BLaER1 treated with 17β-estradiol and CSF1 and Interleukin-3, amounts not matched to agents 10 nM and 100 nM (cell line): ENCODE results near the gene LTB4R.

ENCODE experiments used
- H3K27ac ChIP-seq, 11 experiments: shearing (Covaris generic); formaldehyde crosslinking; 2 replicates each; pipeline ENCODE4 v1.8.1; 2022
- H3K27me3 ChIP-seq, 11 experiments: shearing (Covaris generic); formaldehyde crosslinking; 2 replicates each; pipeline ENCODE4 v1.8.1; 2022
- H3K36me3 ChIP-seq, 11 experiments: shearing (Covaris generic); formaldehyde crosslinking; 2 replicates each; pipeline ENCODE4 v1.8.1; 2022
- H3K4me1 ChIP-seq, 10 experiments: shearing (Covaris generic); formaldehyde crosslinking; 2 replicates each; pipeline ENCODE4 v1.8.1; 2022
- H3K4me2 ChIP-seq, 11 experiments: shearing (Covaris generic); formaldehyde crosslinking; 2 replicates each; pipeline ENCODE4 v1.8.1; 2022
- H3K4me3 ChIP-seq, 10 experiments: shearing (Covaris generic); formaldehyde crosslinking; 2 replicates each; pipeline ENCODE4 v1.8.1; 2022
- H3K9ac ChIP-seq, 11 experiments: shearing (Covaris generic); formaldehyde crosslinking; 2 replicates each; pipeline ENCODE4 v1.8.1; 2022
- H3K9me3 ChIP-seq, 11 experiments: shearing (Covaris generic); formaldehyde crosslinking; replicated peaks in 1 of 11; 2 replicates each; pipeline ENCODE4 v1.8.1; 2022
- H4K20me1 ChIP-seq, 11 experiments: shearing (Covaris generic); formaldehyde crosslinking; 2 replicates each; pipeline ENCODE4 v1.8.1; 2022
- Cebpa-rat ChIP-seq, 11 experiments: shearing (Covaris generic); IDR thresholded peaks; 2 replicates each; pipeline ENCODE4 v1.8.1; 2022

LTB4R gene, protein sequence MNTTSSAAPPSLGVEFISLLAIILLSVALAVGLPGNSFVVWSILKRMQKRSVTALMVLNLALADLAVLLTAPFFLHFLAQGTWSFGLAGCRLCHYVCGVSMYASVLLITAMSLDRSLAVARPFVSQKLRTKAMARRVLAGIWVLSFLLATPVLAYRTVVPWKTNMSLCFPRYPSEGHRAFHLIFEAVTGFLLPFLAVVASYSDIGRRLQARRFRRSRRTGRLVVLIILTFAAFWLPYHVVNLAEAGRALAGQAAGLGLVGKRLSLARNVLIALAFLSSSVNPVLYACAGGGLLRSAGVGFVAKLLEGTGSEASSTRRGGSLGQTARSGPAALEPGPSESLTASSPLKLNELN

DNA sequence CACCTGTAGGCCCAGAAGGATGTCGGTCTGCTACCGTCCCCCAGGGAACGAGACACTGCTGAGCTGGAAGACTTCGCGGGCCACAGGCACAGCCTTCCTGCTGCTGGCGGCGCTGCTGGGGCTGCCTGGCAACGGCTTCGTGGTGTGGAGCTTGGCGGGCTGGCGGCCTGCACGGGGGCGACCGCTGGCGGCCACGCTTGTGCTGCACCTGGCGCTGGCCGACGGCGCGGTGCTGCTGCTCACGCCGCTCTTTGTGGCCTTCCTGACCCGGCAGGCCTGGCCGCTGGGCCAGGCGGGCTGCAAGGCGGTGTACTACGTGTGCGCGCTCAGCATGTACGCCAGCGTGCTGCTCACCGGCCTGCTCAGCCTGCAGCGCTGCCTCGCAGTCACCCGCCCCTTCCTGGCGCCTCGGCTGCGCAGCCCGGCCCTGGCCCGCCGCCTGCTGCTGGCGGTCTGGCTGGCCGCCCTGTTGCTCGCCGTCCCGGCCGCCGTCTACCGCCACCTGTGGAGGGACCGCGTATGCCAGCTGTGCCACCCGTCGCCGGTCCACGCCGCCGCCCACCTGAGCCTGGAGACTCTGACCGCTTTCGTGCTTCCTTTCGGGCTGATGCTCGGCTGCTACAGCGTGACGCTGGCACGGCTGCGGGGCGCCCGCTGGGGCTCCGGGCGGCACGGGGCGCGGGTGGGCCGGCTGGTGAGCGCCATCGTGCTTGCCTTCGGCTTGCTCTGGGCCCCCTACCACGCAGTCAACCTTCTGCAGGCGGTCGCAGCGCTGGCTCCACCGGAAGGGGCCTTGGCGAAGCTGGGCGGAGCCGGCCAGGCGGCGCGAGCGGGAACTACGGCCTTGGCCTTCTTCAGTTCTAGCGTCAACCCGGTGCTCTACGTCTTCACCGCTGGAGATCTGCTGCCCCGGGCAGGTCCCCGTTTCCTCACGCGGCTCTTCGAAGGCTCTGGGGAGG lies at the start of gene LTB4R:
TSS of gene LTB4R (plus strand) at position 857 of the 959 bp plus-strand sequence. CDS start 4,150 bp downstream, outside the sequence.
- Histone ChIP-seq H3K4me1 (peaks cover 74 to 89% (median 83%) of the 10 kb centered on the region in 10 experiments), H3K9me3 (no peaks in the 10 kb centered on the region), H3K27ac (peak within 1 kb of the TSS; percentile 81 to 96 (median 92)), H3K4me2 (peak within 1 kb of the TSS; percentile 85 to 100 (median 97)), H4K20me1 (peaks cover 0 to 41% (median 19%) of the 10 kb centered on the region in 11 experiments; a peak in 13 of 22 replicates), H3K27me3 (no peaks in the 10 kb centered on the region), H3K4me3 (peak within 1 kb of the TSS; percentile 56 to 80 (median 66)), H3K36me3 (peaks cover 23 to 62% (median 46%) of the 10 kb centered on the region in 11 experiments), H3K9ac (peak within 1 kb of the TSS; percentile 79 to 91 (median 88))
- TF ChIP-seq Cebpa-rat (IDR thresholded peaks at IDR 0.05): no peak

DNA sequence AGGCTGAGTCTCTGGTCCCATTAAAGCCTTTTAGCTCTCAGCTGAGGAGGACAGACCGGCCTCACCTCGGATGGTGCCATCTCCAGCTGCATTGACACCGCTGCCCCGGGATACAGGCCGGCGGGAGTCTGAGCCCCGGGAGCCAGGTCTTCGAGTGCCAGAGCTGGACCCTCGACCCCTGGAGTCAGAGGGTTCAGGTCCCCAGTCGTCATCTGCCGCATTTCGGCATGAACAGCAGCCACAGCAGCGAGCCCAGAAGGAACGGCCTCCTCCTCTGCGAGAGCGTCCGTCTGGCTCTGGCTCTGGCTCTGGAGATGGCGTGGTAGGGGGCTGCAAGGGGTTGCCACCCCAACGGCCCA lies 49.4 kb upstream of the LTB4R start:
- H3K4me2 ChIP-seq: no peak overlapping the region
- H3K27me3 ChIP-seq: no peaks in the 10 kb centered on the region
- H4K20me1 ChIP-seq: peaks cover 0 to 13% (median 0%) of the 10 kb centered on the region in 11 experiments; a peak in 2 of 22 replicates
- H3K4me1 ChIP-seq: peaks cover 0 to 8% (median 5%) of the 10 kb centered on the region in 10 experiments; a peak in 12 of 20 replicates
- H3K36me3 ChIP-seq: peaks cover 6 to 80% (median 19%) of the 10 kb centered on the region in 11 experiments; a peak in 16 of 22 replicates
- no peaks in the 10 kb centered on the region for H3K9me3 ChIP-seq
- H3K27ac ChIP-seq: no peak overlapping the region
- no peak for TF ChIP-seq Cebpa-rat (IDR thresholded peaks at IDR 0.05)
- H3K4me3 ChIP-seq: no peak overlapping the region
- H3K9ac ChIP-seq: 0 out of 22 replicates have a peak overlapping the region, but pooled peaks of 1 of the 11 experiments have one; percentile 4

DNA sequence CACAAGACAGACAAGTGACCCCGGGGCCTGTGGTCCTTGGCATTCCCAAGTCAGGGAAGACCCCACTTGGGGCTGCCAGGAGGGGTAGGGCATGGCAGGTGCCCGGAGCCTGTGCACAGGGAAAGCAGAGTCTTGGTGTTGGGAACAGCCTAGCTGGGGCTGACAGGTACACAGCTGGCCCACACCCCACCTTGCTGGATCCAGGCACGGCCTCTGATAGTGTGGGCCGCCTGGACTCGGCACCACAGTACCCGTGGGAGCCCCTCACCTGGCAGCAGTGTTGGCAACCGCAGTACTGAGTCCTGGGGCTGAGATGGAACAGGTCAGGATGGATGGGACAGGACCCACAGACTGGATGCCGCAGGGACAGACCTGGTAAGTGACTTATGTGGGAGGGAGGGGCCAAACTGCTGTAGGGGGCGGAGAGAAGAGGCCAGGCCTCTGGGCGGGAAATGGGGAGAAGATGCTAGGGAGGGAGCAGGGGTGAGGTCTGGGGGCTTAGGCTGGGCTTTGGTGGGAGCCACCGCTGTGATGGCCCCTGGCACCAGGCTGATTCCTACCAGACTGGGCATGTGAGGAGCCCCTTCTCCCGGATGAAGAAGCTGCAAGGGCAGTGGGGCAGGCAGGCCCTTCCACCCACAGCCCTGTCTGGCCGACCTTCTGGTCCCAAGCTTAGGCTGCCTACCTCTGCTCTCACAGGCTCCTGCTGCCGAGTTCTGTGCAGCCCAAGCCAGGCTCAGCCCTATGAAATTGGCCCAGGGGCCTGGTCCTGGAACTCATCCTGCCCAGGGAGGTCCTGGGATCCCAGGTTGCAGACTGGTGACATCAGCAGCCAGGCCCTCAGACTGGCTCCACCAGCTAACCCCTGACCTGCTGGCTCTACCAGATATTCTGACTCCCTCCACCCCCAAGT lies 48.2 kb upstream of the LTB4R start, which contains the start of gene TGM1:
TSS of gene TGM1 (minus strand) at position 357 of the 913 bp plus-strand sequence. CDS start 825 bp downstream, outside the sequence.
- 0 out of 22 replicates have a peak within 1 kb of the TSS, but pooled peaks of 2 of the 11 experiments have one; percentile 4 to 9 for H3K9ac ChIP-seq
- H3K36me3 ChIP-seq: peaks cover 12 to 90% (median 26%) of the 10 kb centered on the region in 11 experiments; a peak in 18 of 22 replicates
- peaks cover 0 to 13% (median 0%) of the 10 kb centered on the region in 11 experiments; a peak in 2 of 22 replicates for H4K20me1 ChIP-seq
- H3K4me2 ChIP-seq: no peak within 1 kb of the TSS
- H3K4me1 ChIP-seq: peaks cover 0 to 14% (median 9%) of the 10 kb centered on the region in 10 experiments; a peak in 12 of 20 replicates
- no peak for TF ChIP-seq Cebpa-rat (IDR thresholded peaks at IDR 0.05)
- no peak within 1 kb of the TSS for H3K4me3 ChIP-seq
- no peaks in the 10 kb centered on the region for H3K9me3 ChIP-seq
- no peaks in the 10 kb centered on the region for H3K27me3 ChIP-seq
- H3K27ac ChIP-seq: no peak within 1 kb of the TSS

DNA sequence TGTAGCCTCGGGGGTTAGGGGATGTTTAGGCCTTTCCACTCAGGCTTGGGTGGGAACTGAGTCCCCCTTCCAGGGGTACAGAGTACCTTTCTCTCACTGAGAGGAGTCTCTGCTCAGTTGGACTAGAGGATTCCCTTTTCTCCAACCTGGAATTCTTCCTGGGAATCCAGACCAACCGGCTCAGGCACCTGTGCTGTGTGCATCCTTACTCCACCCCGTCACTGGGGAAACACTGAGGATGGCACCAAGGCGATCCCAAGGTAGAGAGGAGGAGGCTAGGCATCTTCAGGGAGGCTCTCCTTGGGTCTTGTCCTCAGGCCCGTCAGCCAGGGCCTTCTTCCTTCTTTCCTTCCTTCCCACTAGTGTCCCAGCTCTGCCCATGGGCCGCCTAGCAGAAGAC lies 47.5 kb upstream of the LTB4R start:
- no peak overlapping the region for H3K4me2 ChIP-seq
- H4K20me1 ChIP-seq: peaks cover 0 to 13% (median 0%) of the 10 kb centered on the region in 11 experiments; a peak in 2 of 22 replicates
- H3K4me3 ChIP-seq: no peak overlapping the region
- H3K4me1 ChIP-seq: peaks cover 0 to 14% (median 9%) of the 10 kb centered on the region in 10 experiments; a peak in 13 of 20 replicates
- 0 out of 22 replicates have a peak overlapping the region, but pooled peaks of 1 of the 11 experiments have one; percentile 9 for H3K9ac ChIP-seq
- TF ChIP-seq Cebpa-rat (IDR thresholded peaks at IDR 0.05): no peak
- H3K27me3 ChIP-seq: no peaks in the 10 kb centered on the region
- peaks cover 12 to 92% (median 27%) of the 10 kb centered on the region in 11 experiments; a peak in 20 of 22 replicates for H3K36me3 ChIP-seq
- H3K27ac ChIP-seq: no peak overlapping the region
- H3K9me3 ChIP-seq: no peaks in the 10 kb centered on the region

DNA sequence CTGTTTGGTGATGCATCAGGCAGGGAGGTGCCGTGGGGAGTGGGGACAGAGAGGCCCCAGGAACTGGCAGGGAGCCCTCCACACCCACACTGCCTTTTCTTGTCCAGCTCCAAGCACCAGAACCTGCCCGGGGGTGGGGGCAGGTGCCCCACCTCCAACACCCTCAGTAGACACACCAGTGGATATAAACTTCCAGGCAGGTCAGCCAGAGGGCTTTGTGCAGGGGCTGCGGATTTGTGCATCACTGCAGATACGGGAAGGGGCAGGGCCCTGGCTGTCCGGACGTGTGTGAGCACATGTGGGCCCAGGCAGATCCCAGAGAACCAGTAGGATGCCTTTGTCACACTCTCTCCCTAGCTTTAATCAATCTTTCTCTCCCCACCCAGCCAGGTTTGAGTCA lies 47.0 kb upstream of the LTB4R start:
- H3K4me2 ChIP-seq: no peak overlapping the region
- 0 out of 22 replicates have a peak overlapping the region, but pooled peaks of 1 of the 11 experiments have one; percentile 5 for H3K9ac ChIP-seq
- no peaks in the 10 kb centered on the region for H3K9me3 ChIP-seq
- H4K20me1 ChIP-seq: peaks cover 0 to 13% (median 0%) of the 10 kb centered on the region in 11 experiments; a peak in 2 of 22 replicates
- peaks cover 12 to 92% (median 31%) of the 10 kb centered on the region in 11 experiments; a peak in 21 of 22 replicates for H3K36me3 ChIP-seq
- no peak overlapping the region for H3K4me3 ChIP-seq
- no peak overlapping the region for H3K27ac ChIP-seq
- H3K27me3 ChIP-seq: no peaks in the 10 kb centered on the region
- TF ChIP-seq Cebpa-rat (IDR thresholded peaks at IDR 0.05): no peak
- peaks cover 0 to 14% (median 9%) of the 10 kb centered on the region in 10 experiments; a peak in 14 of 20 replicates for H3K4me1 ChIP-seq

DNA sequence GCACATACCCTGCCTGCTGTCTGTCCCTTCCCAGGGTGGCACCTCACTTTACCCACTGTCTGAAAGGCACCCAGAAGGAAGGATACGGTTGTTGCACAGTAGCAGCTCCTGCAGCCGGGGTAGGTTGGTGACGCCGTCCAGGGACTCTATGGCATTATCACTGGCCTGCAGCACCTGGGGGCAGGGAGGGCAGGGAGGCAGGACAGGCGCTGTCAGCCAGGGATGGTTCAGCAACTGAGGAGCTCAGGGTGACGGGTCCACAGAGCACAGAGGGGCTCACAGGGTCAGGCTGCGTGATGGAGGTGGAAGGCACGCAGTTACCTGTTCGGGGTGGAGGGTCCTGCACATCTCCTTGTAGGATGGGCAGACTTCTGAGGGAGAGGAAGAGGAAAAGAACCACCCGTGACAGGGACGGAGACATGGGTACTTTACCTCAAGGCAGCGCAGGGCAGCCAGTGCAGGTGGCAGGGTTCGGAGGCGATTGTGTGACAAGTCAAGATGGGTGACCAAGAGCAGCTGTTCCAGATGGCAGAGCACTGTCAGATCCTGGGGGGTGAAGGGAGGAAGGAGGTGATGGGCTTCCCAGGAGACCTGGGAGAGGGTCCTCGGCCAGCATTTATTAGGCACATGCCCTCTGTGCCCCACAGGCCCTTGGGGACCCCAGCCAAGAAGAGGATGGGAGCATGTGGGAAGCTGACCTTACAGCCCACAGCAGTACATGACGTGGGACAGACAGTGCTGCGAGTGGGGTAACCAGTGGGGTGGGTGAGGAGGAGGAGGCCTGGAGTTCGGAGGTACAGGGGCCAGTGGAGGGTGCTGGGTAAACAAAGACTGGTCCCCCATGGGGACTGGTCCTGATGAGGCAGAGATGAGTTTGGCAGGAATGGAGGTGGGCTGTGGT lies 44.7 kb upstream of the LTB4R start:
- Histone ChIP-seq H4K20me1 (peaks cover 0 to 13% (median 0%) of the 10 kb centered on the region in 11 experiments; a peak in 2 of 22 replicates), H3K4me3 (no peak overlapping the region), H3K27ac (no peak overlapping the region), H3K9me3 (no peaks in the 10 kb centered on the region), H3K27me3 (no peaks in the 10 kb centered on the region), H3K9ac (peak overlapping the region in 3 of 11 experiments; percentile 19 to 39 (median 23); a peak in 2 of 22 replicates), H3K36me3 (peaks cover 12 to 85% (median 38%) of the 10 kb centered on the region in 11 experiments; a peak in 21 of 22 replicates), H3K4me1 (peaks cover 11 to 20% (median 16%) of the 10 kb centered on the region in 10 experiments), H3K4me2 (peak overlapping the region in 6 of 11 experiments; percentile 5 to 53 (median 32); a peak in 8 of 22 replicates)
- TF ChIP-seq Cebpa-rat (IDR thresholded peaks at IDR 0.05): no peak

DNA sequence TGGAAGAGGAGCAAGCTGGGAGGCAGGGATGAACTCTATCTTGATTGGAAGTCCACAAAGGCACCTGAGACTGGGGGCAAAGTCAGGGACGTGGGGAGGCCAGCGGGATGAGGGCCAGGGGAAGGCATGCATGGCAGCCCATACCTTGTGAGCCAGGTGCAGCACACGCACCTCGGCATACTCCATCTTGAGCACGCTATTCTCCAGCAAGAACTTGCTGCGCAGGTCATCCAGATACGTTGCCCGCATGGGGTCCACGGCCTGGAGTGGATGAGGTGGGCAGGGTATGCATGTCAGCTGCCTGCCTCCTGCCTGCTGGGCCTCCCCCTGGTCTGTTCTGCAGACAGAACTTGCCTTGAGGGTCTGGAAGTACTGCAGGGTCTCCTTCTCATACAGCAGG lies 43.8 kb upstream of the LTB4R start:
- Histone ChIP-seq H3K4me1 (peaks cover 20 to 29% (median 25%) of the 10 kb centered on the region in 10 experiments), H3K27ac (no peak overlapping the region), H3K4me3 (no peak overlapping the region), H3K9ac (peak overlapping the region in 2 of 11 experiments; percentile 3 to 31; a peak in 1 of 22 replicates), H3K4me2 (peak overlapping the region in 2 of 11 experiments; percentile 10 to 53; a peak in 2 of 22 replicates), H4K20me1 (peaks cover 0 to 6% (median 0%) of the 10 kb centered on the region in 11 experiments; a peak in 2 of 22 replicates), H3K36me3 (peaks cover 12 to 76% (median 38%) of the 10 kb centered on the region in 11 experiments; a peak in 21 of 22 replicates), H3K9me3 (no peaks in the 10 kb centered on the region), H3K27me3 (no peaks in the 10 kb centered on the region)
- no peak for TF ChIP-seq Cebpa-rat (IDR thresholded peaks at IDR 0.05)
